ENCODE results near the gene AP1M2. TPM values are rescaled to one million over a fixed set of nuclear protein-coding genes. Genes with fewer than 3 reads are reported as not detected.

AP1M2 gene
- total RNA-seq, 1 experiment from 2014 or later, result 127 TPM

DNA sequence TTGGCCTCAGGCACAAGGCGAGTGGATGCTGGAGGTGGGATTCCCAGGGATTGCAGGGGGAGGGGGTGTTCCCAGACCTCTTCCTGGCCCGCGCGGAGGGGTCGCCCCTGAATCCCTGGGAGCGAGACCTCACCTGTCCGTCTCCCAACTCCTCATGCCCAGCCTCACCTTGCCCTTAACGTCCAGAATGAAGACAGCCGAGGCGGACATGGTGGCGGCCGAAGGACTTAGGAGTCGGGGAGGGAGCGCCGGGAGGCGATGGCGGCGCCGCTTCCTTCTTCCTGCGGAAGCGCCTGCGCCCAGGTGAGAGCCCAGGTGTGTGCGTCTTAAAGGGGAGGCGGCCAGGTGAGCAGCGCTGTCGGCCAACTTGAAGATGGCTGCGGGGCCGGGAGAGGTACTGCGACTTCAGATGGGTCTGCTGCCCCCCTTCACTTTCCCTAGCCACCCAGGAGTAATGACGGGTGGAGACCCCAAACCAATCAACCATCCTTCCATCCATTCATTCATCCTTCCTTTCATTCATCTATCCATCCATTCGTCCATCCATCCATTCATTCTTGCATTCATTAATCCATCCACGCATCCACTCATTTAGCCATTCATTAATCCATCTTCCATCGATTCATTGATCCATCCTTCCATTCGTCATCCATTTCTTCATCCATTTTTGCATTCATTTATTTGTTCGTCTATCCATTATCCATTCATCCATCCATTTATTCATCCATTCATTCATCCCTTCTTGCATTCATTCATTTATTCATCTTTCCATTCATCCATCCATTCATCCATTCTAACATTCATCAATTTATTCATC, at the start of gene AP1M2 (continued):
- TF ChIP-seq ZNF138 (CRISPR knock-in tag; conservative IDR thresholded peaks at IDR 0.05) (0 out of 2 replicates have a peak, but pooled peaks have one; percentile 21), NR2C2 (CRISPR knock-in tag; IDR thresholded peaks at IDR 0.05) (no peak), MYBL2 (CRISPR knock-in tag; IDR thresholded peaks at IDR 0.05) (0 out of 2 replicates have a peak, but pooled peaks have one; percentile 38)

DNA sequence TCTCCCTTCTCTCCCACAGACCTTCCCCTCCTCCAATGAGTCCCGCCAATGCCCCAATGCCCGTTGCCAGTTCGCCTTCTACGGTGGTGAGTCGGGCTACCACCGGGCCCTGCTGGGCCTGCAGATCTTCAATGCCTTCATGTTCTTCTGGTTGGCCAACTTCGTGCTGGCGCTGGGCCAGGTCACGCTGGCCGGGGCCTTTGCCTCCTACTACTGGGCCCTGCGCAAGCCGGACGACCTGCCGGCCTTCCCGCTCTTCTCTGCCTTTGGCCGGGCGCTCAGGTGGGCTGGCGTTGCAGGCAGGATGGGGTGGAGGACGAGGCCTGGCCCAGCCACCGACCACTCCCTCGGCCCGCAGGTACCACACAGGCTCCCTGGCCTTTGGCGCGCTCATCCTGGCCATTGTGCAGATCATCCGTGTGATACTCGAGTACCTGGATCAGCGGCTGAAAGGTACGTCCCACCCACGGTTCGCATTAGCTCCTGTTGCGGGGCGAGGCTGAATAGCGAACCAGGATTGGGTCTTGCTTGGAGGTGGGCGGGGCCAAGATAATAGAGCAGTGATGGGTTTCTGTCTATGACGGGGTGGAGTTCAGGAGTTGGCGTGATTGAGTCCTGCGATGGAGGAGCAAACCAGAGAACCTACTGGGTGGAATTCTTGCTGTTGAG, 49.3 kb upstream of the AP1M2 start:
- TF ChIP-seq, protein P1, sequence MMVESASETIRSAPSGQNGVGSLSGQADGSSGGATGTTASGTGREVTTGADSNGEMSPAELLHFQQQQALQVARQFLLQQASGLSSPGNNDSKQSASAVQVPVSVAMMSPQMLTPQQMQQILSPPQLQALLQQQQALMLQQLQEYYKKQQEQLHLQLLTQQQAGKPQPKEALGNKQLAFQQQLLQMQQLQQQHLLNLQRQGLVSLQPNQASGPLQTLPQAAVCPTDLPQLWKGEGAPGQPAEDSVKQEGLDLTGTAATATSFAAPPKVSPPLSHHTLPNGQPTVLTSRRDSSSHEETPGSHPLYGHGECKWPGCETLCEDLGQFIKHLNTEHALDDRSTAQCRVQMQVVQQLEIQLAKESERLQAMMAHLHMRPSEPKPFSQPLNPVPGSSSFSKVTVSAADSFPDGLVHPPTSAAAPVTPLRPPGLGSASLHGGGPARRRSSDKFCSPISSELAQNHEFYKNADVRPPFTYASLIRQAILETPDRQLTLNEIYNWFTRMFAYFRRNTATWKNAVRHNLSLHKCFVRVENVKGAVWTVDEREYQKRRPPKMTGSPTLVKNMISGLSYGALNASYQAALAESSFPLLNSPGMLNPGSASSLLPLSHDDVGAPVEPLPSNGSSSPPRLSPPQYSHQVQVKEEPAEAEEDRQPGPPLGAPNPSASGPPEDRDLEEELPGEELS (CRISPR knock-in tag; IDR thresholded peaks at IDR 0.05), result no peak
- peak; percentile 60; the same call in 1 of the 2 replicates for TF ChIP-seq FOXP1 (CRISPR knock-in tag; IDR thresholded peaks at IDR 0.05; ENCODE audit: borderline replicate concordance)
- DNase-seq (ENCODE audit: low spot score) (peak; percentile 61), ATAC-seq (peak; percentile 93)
- no peaks in the 10 kb centered on the region for H3K27me3 Mint-ChIP-seq (ENCODE audit: low read depth)
- peak overlapping the region; percentile 99 for H3K27ac Mint-ChIP-seq
- ChIA-PET CTCF (interaction anchor here (0.6 to 1.9 kb wide), 4 partner anchors 8 to 153 kb away, joined by 3 to 10 read pairs (median 6); no protein-coding TSS in a partner anchor), POLR2A (no interaction called here)
- H3K4me1 Mint-ChIP-seq, result peaks cover 9% of the 10 kb centered on the region
- H3K36me3 Mint-ChIP-seq, result peaks cover 66% of the 10 kb centered on the region
- H3K4me3 Mint-ChIP-seq, result no peak overlapping the region
- H3K9me3 Mint-ChIP-seq, result no peaks in the 10 kb centered on the region

DNA sequence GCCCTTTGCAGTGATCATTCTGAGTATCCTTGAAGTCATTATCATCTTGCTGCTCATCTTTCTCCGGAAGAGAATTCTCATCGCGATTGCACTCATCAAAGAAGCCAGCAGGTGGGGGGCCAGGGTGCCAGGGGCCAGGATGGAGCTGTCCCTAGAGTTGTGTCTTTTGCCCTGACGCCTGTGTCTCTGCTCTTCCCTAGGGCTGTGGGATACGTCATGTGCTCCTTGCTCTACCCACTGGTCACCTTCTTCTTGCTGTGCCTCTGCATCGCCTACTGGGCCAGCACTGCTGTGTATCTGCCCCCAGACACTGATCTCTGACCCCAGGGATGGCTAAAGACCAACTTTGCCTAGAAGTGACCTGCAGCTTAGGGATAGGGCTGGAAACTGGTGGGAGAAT, 47.9 kb upstream of the AP1M2 start:
- H3K36me3 Mint-ChIP-seq, result peaks cover 63% of the 10 kb centered on the region
- H3K27me3 Mint-ChIP-seq (ENCODE audit: low read depth), result no peaks in the 10 kb centered on the region
- peaks cover 9% of the 10 kb centered on the region for H3K4me1 Mint-ChIP-seq
- H3K9me3 Mint-ChIP-seq, result no peaks in the 10 kb centered on the region
- no peak overlapping the region; the same call in 1 of the 2 replicates for H3K27ac Mint-ChIP-seq
- CTCF ChIA-PET, result interaction anchor here (2.2 to 2.6 kb wide), 2 partner anchors 9 to 54 kb away, joined by 9 to 15 read pairs; no protein-coding TSS in a partner anchor
- ATAC-seq (no peak), DNase-seq (ENCODE audit: low spot score) (no peak)
- POLR2A ChIA-PET, result interaction anchor here (0.6 kb wide), 1 partner anchor 61 kb away, joined by 4 read pairs; no protein-coding TSS in a partner anchor
- H3K4me3 Mint-ChIP-seq, result no peak overlapping the region
- no peak for TF ChIP-seq ZBTB43 (CRISPR knock-in tag; IDR thresholded peaks at IDR 0.05)
- no peak for TF ChIP-seq OVOL2 (CRISPR knock-in tag; IDR thresholded peaks at IDR 0.05; ENCODE audit: borderline replicate concordance)
- no peak for TF ChIP-seq MXD4 (CRISPR knock-in tag; IDR thresholded peaks at IDR 0.05; ENCODE audit: borderline replicate concordance)
- TF ChIP-seq, protein P2, sequence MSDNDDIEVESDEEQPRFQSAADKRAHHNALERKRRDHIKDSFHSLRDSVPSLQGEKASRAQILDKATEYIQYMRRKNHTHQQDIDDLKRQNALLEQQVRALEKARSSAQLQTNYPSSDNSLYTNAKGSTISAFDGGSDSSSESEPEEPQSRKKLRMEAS (CRISPR knock-in tag; IDR thresholded peaks at IDR 0.05), result no peak
- TF ChIP-seq RELA (CRISPR knock-in tag; IDR thresholded peaks at IDR 0.05; ENCODE audit: borderline replicate concordance), result no peak
- TF ChIP-seq, protein P3, sequence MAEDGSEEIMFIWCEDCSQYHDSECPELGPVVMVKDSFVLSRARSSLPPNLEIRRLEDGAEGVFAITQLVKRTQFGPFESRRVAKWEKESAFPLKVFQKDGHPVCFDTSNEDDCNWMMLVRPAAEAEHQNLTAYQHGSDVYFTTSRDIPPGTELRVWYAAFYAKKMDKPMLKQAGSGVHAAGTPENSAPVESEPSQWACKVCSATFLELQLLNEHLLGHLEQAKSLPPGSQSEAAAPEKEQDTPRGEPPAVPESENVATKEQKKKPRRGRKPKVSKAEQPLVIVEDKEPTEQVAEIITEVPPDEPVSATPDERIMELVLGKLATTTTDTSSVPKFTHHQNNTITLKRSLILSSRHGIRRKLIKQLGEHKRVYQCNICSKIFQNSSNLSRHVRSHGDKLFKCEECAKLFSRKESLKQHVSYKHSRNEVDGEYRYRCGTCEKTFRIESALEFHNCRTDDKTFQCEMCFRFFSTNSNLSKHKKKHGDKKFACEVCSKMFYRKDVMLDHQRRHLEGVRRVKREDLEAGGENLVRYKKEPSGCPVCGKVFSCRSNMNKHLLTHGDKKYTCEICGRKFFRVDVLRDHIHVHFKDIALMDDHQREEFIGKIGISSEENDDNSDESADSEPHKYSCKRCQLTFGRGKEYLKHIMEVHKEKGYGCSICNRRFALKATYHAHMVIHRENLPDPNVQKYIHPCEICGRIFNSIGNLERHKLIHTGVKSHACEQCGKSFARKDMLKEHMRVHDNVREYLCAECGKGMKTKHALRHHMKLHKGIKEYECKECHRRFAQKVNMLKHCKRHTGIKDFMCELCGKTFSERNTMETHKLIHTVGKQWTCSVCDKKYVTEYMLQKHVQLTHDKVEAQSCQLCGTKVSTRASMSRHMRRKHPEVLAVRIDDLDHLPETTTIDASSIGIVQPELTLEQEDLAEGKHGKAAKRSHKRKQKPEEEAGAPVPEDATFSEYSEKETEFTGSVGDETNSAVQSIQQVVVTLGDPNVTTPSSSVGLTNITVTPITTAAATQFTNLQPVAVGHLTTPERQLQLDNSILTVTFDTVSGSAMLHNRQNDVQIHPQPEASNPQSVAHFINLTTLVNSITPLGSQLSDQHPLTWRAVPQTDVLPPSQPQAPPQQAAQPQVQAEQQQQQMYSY (CRISPR knock-in tag; IDR thresholded peaks at IDR 0.05), result no peak
- no peak for TF ChIP-seq ELF4 (CRISPR knock-in tag; IDR thresholded peaks at IDR 0.05; ENCODE audit: low read depth)
- no peak for TF ChIP-seq ETV6 (CRISPR knock-in tag; IDR thresholded peaks at IDR 0.05)
- no peak for TF ChIP-seq ATF1 (CRISPR knock-in tag; IDR thresholded peaks at IDR 0.05)
- TF ChIP-seq, protein P4, sequence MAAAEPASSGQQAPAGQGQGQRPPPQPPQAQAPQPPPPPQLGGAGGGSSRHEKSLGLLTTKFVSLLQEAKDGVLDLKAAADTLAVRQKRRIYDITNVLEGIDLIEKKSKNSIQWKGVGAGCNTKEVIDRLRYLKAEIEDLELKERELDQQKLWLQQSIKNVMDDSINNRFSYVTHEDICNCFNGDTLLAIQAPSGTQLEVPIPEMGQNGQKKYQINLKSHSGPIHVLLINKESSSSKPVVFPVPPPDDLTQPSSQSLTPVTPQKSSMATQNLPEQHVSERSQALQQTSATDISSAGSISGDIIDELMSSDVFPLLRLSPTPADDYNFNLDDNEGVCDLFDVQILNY (CRISPR knock-in tag; IDR thresholded peaks at IDR 0.05), result no peak
- TF ChIP-seq ATF6 (CRISPR knock-in tag; IDR thresholded peaks at IDR 0.05), result no peak
- no peak for TF ChIP-seq SOX15 (CRISPR knock-in tag; IDR thresholded peaks at IDR 0.05)
- TF ChIP-seq, protein P5, sequence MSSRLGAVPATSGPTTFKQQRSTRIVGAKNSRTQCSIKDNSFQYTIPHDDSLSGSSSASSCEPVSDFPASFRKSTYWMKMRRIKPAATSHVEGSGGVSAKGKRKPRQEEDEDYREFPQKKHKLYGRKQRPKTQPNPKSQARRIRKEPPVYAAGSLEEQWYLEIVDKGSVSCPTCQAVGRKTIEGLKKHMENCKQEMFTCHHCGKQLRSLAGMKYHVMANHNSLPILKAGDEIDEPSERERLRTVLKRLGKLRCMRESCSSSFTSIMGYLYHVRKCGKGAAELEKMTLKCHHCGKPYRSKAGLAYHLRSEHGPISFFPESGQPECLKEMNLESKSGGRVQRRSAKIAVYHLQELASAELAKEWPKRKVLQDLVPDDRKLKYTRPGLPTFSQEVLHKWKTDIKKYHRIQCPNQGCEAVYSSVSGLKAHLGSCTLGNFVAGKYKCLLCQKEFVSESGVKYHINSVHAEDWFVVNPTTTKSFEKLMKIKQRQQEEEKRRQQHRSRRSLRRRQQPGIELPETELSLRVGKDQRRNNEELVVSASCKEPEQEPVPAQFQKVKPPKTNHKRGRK (CRISPR knock-in tag; IDR thresholded peaks at IDR 0.05; ENCODE audit: borderline replicate concordance), result no peak
- TF ChIP-seq TP53 (CRISPR knock-in tag; IDR thresholded peaks at IDR 0.05), result no peak

Measured in WTC11 (cell line).